ENCODE results near the gene TOP1.

TOP1 gene

DNA sequence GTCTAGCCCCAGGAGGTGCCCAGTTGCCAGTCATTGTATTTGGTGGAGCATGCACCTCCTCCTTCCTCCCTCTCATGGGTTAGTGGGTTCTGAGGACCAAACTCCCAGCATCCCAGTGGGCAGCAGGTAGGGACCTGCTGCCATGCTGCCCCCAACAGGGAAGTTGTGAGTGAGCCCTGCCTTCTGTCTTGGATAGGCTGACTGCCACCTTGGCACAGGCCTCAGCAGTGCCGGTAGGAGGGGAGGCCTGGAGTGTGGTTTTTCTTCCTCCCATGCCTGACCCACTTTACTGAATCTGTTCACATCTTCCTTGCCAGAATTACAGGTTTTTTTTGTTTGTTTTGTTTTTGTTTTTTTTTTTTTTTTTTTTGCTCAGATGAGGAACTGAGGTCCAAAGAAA lies 133.3 kb downstream of the TOP1 start:
- Histone ChIP-seq H3K18ac (ENCODE audit: low read length) (no peak overlapping the region), H4K8ac (ENCODE audit: low read depth, low read length) (no peak overlapping the region), H3K4me1 (ENCODE audit: control insufficient read depth in 1 of 2, insufficient read depth in 2 of 2, low read length in 2 of 2) (peaks cover 34% of the 10 kb centered on the region in 2 experiments), H3K36me3 (ENCODE audit: control insufficient read depth in 1 of 2, insufficient read depth in 2 of 2, low read length in 2 of 2) (peaks cover 65 to 70% of the 10 kb centered on the region in 2 experiments), H3K9ac (ENCODE audit: low read length) (no peak overlapping the region), H3K4me3 (ENCODE audit: low read depth, low read length) (no peak overlapping the region), H3K14ac (ENCODE audit: low read length) (no peak overlapping the region), H2AFZ (ENCODE audit: insufficient read depth, low read length, poor library complexity) (no peak overlapping the region), H3K4ac (ENCODE audit: low read depth, low read length) (no peak overlapping the region), H4K12ac (ENCODE audit: low read depth, low read length) (no peak overlapping the region), H2AK5ac (ENCODE audit: low read length) (no peak overlapping the region), H2BK5ac (ENCODE audit: low read depth, low read length, poor library complexity) (no peak overlapping the region), H3K4me2 (ENCODE audit: low read length) (no peak overlapping the region), H2BK120ac (ENCODE audit: insufficient read depth, low read length, poor library complexity) (no peak overlapping the region), H4K91ac (ENCODE audit: low read depth, low read length) (no peak overlapping the region), H3K23ac (ENCODE audit: low read length) (no peak overlapping the region), H3K79me2 (ENCODE audit: control insufficient read depth, insufficient read depth, low read length, poor library complexity) (peaks cover 4% of the 10 kb centered on the region), H3K27ac (ENCODE audit: low read depth, low read length) (no peak overlapping the region), H3K27me3 (ENCODE audit: insufficient read depth, low read length) (no peaks in the 10 kb centered on the region), H3K79me1 (ENCODE audit: low read length) (no peaks in the 10 kb centered on the region), H3K9me3 (ENCODE audit: insufficient read depth, low read depth, low read length) (no peaks in the 10 kb centered on the region), H2BK12ac (ENCODE audit: low read length) (no peak overlapping the region)
- no peak for DNase-seq
- no CpG with 5 or more reads among the region's 1 CpG for WGBS (ENCODE audit: extremely low coverage, insufficient coverage, insufficient read length)

GRCh38 chr20:41162396-41162795 lies 133.8 kb downstream of the TOP1 start:
- Histone ChIP-seq H4K91ac (ENCODE audit: low read depth, low read length) (no peak overlapping the region), H3K9ac (ENCODE audit: low read length) (no peak overlapping the region), H3K9me3 (ENCODE audit: insufficient read depth, low read depth, low read length) (no peaks in the 10 kb centered on the region), H3K27ac (ENCODE audit: low read depth, low read length) (no peak overlapping the region), H3K79me1 (ENCODE audit: low read length) (no peaks in the 10 kb centered on the region), H4K12ac (ENCODE audit: low read depth, low read length) (no peak overlapping the region), H3K79me2 (ENCODE audit: control insufficient read depth, insufficient read depth, low read length, poor library complexity) (peaks cover 4% of the 10 kb centered on the region), H3K4me3 (ENCODE audit: low read depth, low read length) (no peak overlapping the region), H2AFZ (ENCODE audit: insufficient read depth, low read length, poor library complexity) (no peak overlapping the region), H3K18ac (ENCODE audit: low read length) (no peak overlapping the region), H3K14ac (ENCODE audit: low read length) (no peak overlapping the region), H3K36me3 (ENCODE audit: control insufficient read depth in 1 of 2, insufficient read depth in 2 of 2, low read length in 2 of 2) (peaks cover 70 to 75% of the 10 kb centered on the region in 2 experiments), H3K27me3 (ENCODE audit: insufficient read depth, low read length) (no peaks in the 10 kb centered on the region), H2BK5ac (ENCODE audit: low read depth, low read length, poor library complexity) (no peak overlapping the region), H3K4me2 (ENCODE audit: low read length) (no peak overlapping the region), H2AK5ac (ENCODE audit: low read length) (no peak overlapping the region), H3K4me1 (ENCODE audit: control insufficient read depth in 1 of 2, insufficient read depth in 2 of 2, low read length in 2 of 2) (peaks cover 29% of the 10 kb centered on the region in 2 experiments), H3K23ac (ENCODE audit: low read length) (no peak overlapping the region), H3K4ac (ENCODE audit: low read depth, low read length) (no peak overlapping the region), H4K8ac (ENCODE audit: low read depth, low read length) (no peak overlapping the region), H2BK120ac (ENCODE audit: insufficient read depth, low read length, poor library complexity) (no peak overlapping the region), H2BK12ac (ENCODE audit: low read length) (no peak overlapping the region)
- WGBS (ENCODE audit: extremely low coverage, insufficient coverage, insufficient read length): no CpG with 5 or more reads among the region's 11 CpGs
- no peak for DNase-seq

GRCh38 chr20:41163821-41164220 lies 135.2 kb downstream of the TOP1 start:
- no peaks in the 10 kb centered on the region for H3K27me3 ChIP-seq (ENCODE audit: insufficient read depth, low read length)
- H3K4me1 ChIP-seq (ENCODE audit: control insufficient read depth in 1 of 2, insufficient read depth in 2 of 2, low read length in 2 of 2): peaks cover 15% of the 10 kb centered on the region in 2 experiments
- H3K36me3 ChIP-seq (ENCODE audit: control insufficient read depth in 1 of 2, insufficient read depth in 2 of 2, low read length in 2 of 2): peaks cover 84 to 88% of the 10 kb centered on the region in 2 experiments
- H3K9ac ChIP-seq (ENCODE audit: low read length): no peak overlapping the region
- no peak overlapping the region for H3K4me2 ChIP-seq (ENCODE audit: low read length)
- no peak overlapping the region for H2AK5ac ChIP-seq (ENCODE audit: low read length)
- H2BK120ac ChIP-seq (ENCODE audit: insufficient read depth, low read length, poor library complexity): no peak overlapping the region
- no peak for DNase-seq
- no peak overlapping the region for H3K18ac ChIP-seq (ENCODE audit: low read length)
- no peak overlapping the region for H3K23ac ChIP-seq (ENCODE audit: low read length)
- WGBS (ENCODE audit: extremely low coverage, insufficient coverage, insufficient read length): no CpG with 5 or more reads among the region's 11 CpGs
- no peaks in the 10 kb centered on the region for H3K79me1 ChIP-seq (ENCODE audit: low read length)
- no peak overlapping the region for H3K4ac ChIP-seq (ENCODE audit: low read depth, low read length)
- no peak overlapping the region for H4K91ac ChIP-seq (ENCODE audit: low read depth, low read length)
- H3K14ac ChIP-seq (ENCODE audit: low read length): no peak overlapping the region
- H2BK5ac ChIP-seq (ENCODE audit: low read depth, low read length, poor library complexity): no peak overlapping the region
- H4K8ac ChIP-seq (ENCODE audit: low read depth, low read length): no peak overlapping the region
- no peak overlapping the region for H3K27ac ChIP-seq (ENCODE audit: low read depth, low read length)
- no peaks in the 10 kb centered on the region for H3K79me2 ChIP-seq (ENCODE audit: control insufficient read depth, insufficient read depth, low read length, poor library complexity)
- H3K9me3 ChIP-seq (ENCODE audit: insufficient read depth, low read depth, low read length): no peaks in the 10 kb centered on the region
- H2BK12ac ChIP-seq (ENCODE audit: low read length): no peak overlapping the region
- H4K12ac ChIP-seq (ENCODE audit: low read depth, low read length): no peak overlapping the region
- no peak overlapping the region for H3K4me3 ChIP-seq (ENCODE audit: low read depth, low read length)
- H2AFZ ChIP-seq (ENCODE audit: insufficient read depth, low read length, poor library complexity): no peak overlapping the region

DNA sequence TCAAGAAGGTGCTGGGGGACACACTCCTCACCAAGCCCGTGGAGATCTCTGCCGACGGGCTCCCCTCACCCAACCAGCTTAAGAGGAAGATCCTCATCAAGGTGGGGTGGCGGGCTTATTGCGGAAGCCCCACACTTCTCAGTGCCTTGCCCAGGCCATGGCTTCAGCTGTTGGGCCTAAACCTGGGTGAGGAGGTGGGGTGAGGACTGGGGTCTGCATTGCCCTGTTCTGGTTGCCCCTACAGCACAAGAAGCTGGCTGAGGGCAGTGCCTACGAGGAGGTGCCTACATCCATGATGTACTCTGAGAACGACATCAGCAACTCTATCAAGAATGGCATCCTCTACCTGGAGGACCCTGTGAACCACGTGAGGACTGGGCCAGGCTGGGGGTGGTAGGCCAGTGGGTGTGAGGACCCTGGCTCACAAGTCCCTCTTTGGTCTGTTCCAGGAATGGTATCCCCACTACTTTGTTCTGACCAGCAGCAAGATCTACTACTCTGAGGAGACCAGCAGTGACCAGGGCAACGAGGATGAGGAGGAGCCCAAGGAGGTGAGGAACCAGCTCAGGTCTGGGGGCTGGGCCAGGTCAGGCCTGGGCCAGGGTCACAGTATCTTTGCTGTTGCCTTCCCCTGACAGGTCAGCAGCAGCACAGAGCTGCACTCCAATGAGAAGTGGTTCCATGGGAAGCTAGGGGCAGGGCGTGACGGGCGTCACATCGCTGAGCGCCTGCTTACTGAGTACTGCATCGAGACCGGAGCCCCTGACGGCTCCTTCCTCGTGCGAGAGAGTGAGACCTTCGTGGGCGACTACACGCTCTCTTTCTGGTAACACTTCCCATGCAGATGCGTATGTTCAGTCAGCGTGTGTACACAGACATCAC lies 136.6 kb downstream of the TOP1 start:
- H2BK5ac ChIP-seq (ENCODE audit: low read depth, low read length, poor library complexity): no peak overlapping the region
- no CpG with 5 or more reads among the region's 24 CpGs for WGBS (ENCODE audit: extremely low coverage, insufficient coverage, insufficient read length)
- H3K79me2 ChIP-seq (ENCODE audit: control insufficient read depth, insufficient read depth, low read length, poor library complexity): no peaks in the 10 kb centered on the region
- DNase-seq: no peak
- H3K27me3 ChIP-seq (ENCODE audit: insufficient read depth, low read length): no peaks in the 10 kb centered on the region
- H3K9me3 ChIP-seq (ENCODE audit: insufficient read depth, low read depth, low read length): no peaks in the 10 kb centered on the region
- no peak overlapping the region for H2AK5ac ChIP-seq (ENCODE audit: low read length)
- H4K12ac ChIP-seq (ENCODE audit: low read depth, low read length): no peak overlapping the region
- no peak overlapping the region for H2BK120ac ChIP-seq (ENCODE audit: insufficient read depth, low read length, poor library complexity)
- no peaks in the 10 kb centered on the region for H3K79me1 ChIP-seq (ENCODE audit: low read length)
- no peak overlapping the region for H3K4me2 ChIP-seq (ENCODE audit: low read length)
- no peak overlapping the region for H3K23ac ChIP-seq (ENCODE audit: low read length)
- H3K14ac ChIP-seq (ENCODE audit: low read length): no peak overlapping the region
- H3K18ac ChIP-seq (ENCODE audit: low read length): no peak overlapping the region
- peaks cover 93% of the 10 kb centered on the region in 2 experiments for H3K36me3 ChIP-seq (ENCODE audit: control insufficient read depth in 1 of 2, insufficient read depth in 2 of 2, low read length in 2 of 2)
- H4K91ac ChIP-seq (ENCODE audit: low read depth, low read length): no peak overlapping the region
- no peak overlapping the region for H3K27ac ChIP-seq (ENCODE audit: low read depth, low read length)
- no peak overlapping the region for H4K8ac ChIP-seq (ENCODE audit: low read depth, low read length)
- no peak overlapping the region for H3K9ac ChIP-seq (ENCODE audit: low read length)
- H3K4me1 ChIP-seq (ENCODE audit: control insufficient read depth in 1 of 2, insufficient read depth in 2 of 2, low read length in 2 of 2): peaks cover under 1% of the 10 kb centered on the region in 2 experiments
- H3K4me3 ChIP-seq (ENCODE audit: low read depth, low read length): no peak overlapping the region
- H2AFZ ChIP-seq (ENCODE audit: insufficient read depth, low read length, poor library complexity): no peak overlapping the region
- H2BK12ac ChIP-seq (ENCODE audit: low read length): no peak overlapping the region
- no peak overlapping the region for H3K4ac ChIP-seq (ENCODE audit: low read depth, low read length)
